Osteocyte (in vitro differentiated cells): ENCODE data around the gene TRIM46. TPM values are rescaled to one million over a fixed set of nuclear protein-coding genes. Genes with fewer than 3 reads are reported as not detected.
"Not testable (repeated sequence)": the region's sequence is repeated elsewhere in the genome, so short reads cannot be mapped to it uniquely, and the experiment has no call there.

Source experiments
- DNase-seq: peaks from one replicate; pipeline ENCODE4 v3.0.0; 2021; ENCODE audit warnings: mixed read lengths; ENCODE audit not compliant: unreplicated experiment; ENCODE audit errors: extremely low spot score
- H3K27ac Mint-ChIP-seq: one replicate; pipeline ENCODE4 v1.8.0; 2021; ENCODE audit warnings: mild to moderate bottlenecking, mixed read lengths; ENCODE audit not compliant: unreplicated experiment
- H3K27me3 Mint-ChIP-seq: one replicate; pipeline ENCODE4 v1.8.0; 2021; ENCODE audit warnings: mixed read lengths; ENCODE audit not compliant: unreplicated experiment
- H3K36me3 Mint-ChIP-seq: one replicate; pipeline ENCODE4 v1.8.0; 2021; ENCODE audit warnings: mixed read lengths; ENCODE audit not compliant: unreplicated experiment
- H3K4me1 Mint-ChIP-seq: one replicate; pipeline ENCODE4 v1.8.0; 2021; ENCODE audit warnings: mixed read lengths; ENCODE audit not compliant: unreplicated experiment
- H3K4me3 Mint-ChIP-seq: one replicate; pipeline ENCODE4 v1.8.0; 2021; ENCODE audit warnings: mild to moderate bottlenecking, moderate library complexity, mixed read lengths; ENCODE audit not compliant: unreplicated experiment
- H3K9me3 Mint-ChIP-seq: one replicate; pipeline ENCODE4 v1.8.0; 2021; ENCODE audit warnings: mixed read lengths; ENCODE audit not compliant: unreplicated experiment
- CTCF ChIP-seq: fragments of 200-600 bp; sonication (generic); IDR thresholded peaks from 2 replicates; pipeline ENCODE4 v1.5.0; 2021; ENCODE audit warnings: antibody characterized with exemption, mild to moderate bottlenecking, moderate library complexity
- total RNA-seq: library from RNA; stranded (reverse); gene quantifications from 2 replicates; pipeline ENCODE4 v1.2.1, GENCODE V29; 2021

TRIM46 gene
- total RNA-seq, 1 donor from 2014 or later = 7.7 TPM

- TF ChIP-seq CTCF = no peak
- Mint-ChIP-seq H3K27ac (no peak overlapping the region), H3K4me1 (peaks cover 9% of the 10 kb centered on the region), H3K9me3 (no peaks in the 10 kb centered on the region), H3K4me3 (no peak overlapping the region), H3K36me3 (peaks cover 11% of the 10 kb centered on the region), H3K27me3 (no peaks in the 10 kb centered on the region)
- DNase-seq = no peak
Measured at GRCh38 chr1:155166471-155167165, 7.0 kb upstream of the TRIM46 start.

GRCh38 chr1:155167166-155168104 lies 6.2 kb upstream of the TRIM46 start:
- TF ChIP-seq CTCF = peak; percentile 85

GRCh38 chr1:155168105-155168445 lies 5.6 kb upstream of the TRIM46 start:
- not testable (repeated sequence) for H3K27ac Mint-ChIP-seq, DNase-seq, H3K9me3 Mint-ChIP-seq, H3K4me3 Mint-ChIP-seq, H3K27me3 Mint-ChIP-seq
- Mint-ChIP-seq H3K4me1 (peaks cover 19% of the 10 kb centered on the region), H3K36me3 (peaks cover 11% of the 10 kb centered on the region)

More at GRCh38 chr1:155167166-155168104, 6.2 kb upstream of the TRIM46 start:
- Mint-ChIP-seq H3K4me3 (peak overlapping the region; percentile 58), H3K9me3 (no peaks in the 10 kb centered on the region), H3K4me1 (peaks cover 16% of the 10 kb centered on the region), H3K36me3 (peaks cover 11% of the 10 kb centered on the region), H3K27me3 (no peaks in the 10 kb centered on the region), H3K27ac (peak overlapping the region; percentile 65)
- peak; percentile 94 for DNase-seq

- no peaks in the 10 kb centered on the region for H3K9me3 Mint-ChIP-seq
- DNase-seq = no peak
- peaks cover 24% of the 10 kb centered on the region for H3K4me1 Mint-ChIP-seq
- H3K36me3 Mint-ChIP-seq = peaks cover 11% of the 10 kb centered on the region
- no peak overlapping the region for H3K4me3 Mint-ChIP-seq
- TF ChIP-seq CTCF = no peak
- H3K27ac Mint-ChIP-seq = no peak overlapping the region
- no peaks in the 10 kb centered on the region for H3K27me3 Mint-ChIP-seq
Measured at GRCh38 chr1:155168456-155169210, 5.0 kb upstream of the TRIM46 start.

- Mint-ChIP-seq H3K36me3 (peaks cover 11% of the 10 kb centered on the region), H3K4me1 (peaks cover 29% of the 10 kb centered on the region), H3K9me3 (no peaks in the 10 kb centered on the region), H3K27ac (no peak overlapping the region), H3K27me3 (no peaks in the 10 kb centered on the region), H3K4me3 (no peak overlapping the region)
- no peak for DNase-seq
- TF ChIP-seq CTCF = no peak
Measured at GRCh38 chr1:155169541-155169940, 4.1 kb upstream of the TRIM46 start.
